HCT116 (cell line): Measurements from ENCODE around the gene SOX2. TPM values are rescaled to one million over a fixed set of nuclear protein-coding genes. Genes with fewer than 3 reads are reported as not detected.

ENCODE experiments used
- ATAC-seq: fragments of 200-7000 bp; cut with Tn5 transposase; 2 replicates; pipeline ENCODE4 v1.9.1; 2020; ENCODE audit warnings: mild to moderate bottlenecking, moderate library complexity
- BruUV-seq: library from RNA; stranded (reverse); fragments of 400-500 nt; replicated peaks from 2 replicates; lab custom pipeline; 2021; lab: Mats Ljungman, UMichigan
- CTCF ChIA-PET: fragments of 300-600 bp; sonication (Branson Sonifier 250); formaldehyde crosslinking; loops from one replicate; lab custom pipeline; 2021; ENCODE audit warnings: antibody characterized with exemption; lab: Charles Lee
- POLR2A ChIA-PET: fragments of 300-600, 350-600 bp; sonication (Branson Sonifier 250); formaldehyde crosslinking; loops from one replicate; lab custom pipeline; 2021; ENCODE audit warnings: antibody characterized with exemption; lab: Charles Lee
- RAD21 ChIA-PET, 2 experiments: fragments of 300-600 bp; sonication (Branson Sonifier 250); formaldehyde crosslinking; loops; one replicate each; lab custom pipeline; 2023; ENCODE audit warnings: low total read pairs in 2 of 2; ENCODE audit not compliant: uncharacterized antibody in 2 of 2, unreplicated experiment in 2 of 2, low non-redundant PET in 1 of 2; lab: Charles Lee
- DNase-seq: peaks from one replicate; pipeline ENCODE4 v3.0.0-alpha.2; 2010; ENCODE audit warnings: low read depth, low spot score
- H2AFZ ChIP-seq: fragments of 200-600 bp; shearing (Covaris generic), sonication (generic); 2 replicates; pipeline ENCODE4 v1.6.1; 2017; ENCODE audit warnings: low read depth, mixed run types, mixed read lengths, antibody characterized with exemption, low read length; ENCODE audit not compliant: poor library complexity, severe bottlenecking
- H3K27ac ChIP-seq: 2 replicates; pipeline ENCODE4 v1.5.1; 2012; ENCODE audit warnings: low read depth, low read length
- H3K27me3 ChIP-seq: fragments of 200-600 bp; sonication (generic); 2 replicates; pipeline ENCODE4 v1.6.1; 2016; ENCODE audit warnings: mixed run types, low read length, mixed read lengths; ENCODE audit not compliant: insufficient read depth
- H3K36me3 ChIP-seq, 2 experiments: fragments of 200-500 bp in 1 of 2; fragments of 200-600 bp in 1 of 2; sonication (Bioruptor generic) in 1 of 2; sonication (generic) in 1 of 2; 2 replicates each; pipeline versions ENCODE4 v1.5.1 to v1.6.1; 2014 to 2016; ENCODE audit warnings: low read length in 2 of 2, inconsistent platforms in 1 of 2, mixed read lengths in 1 of 2, mixed run types in 1 of 2; ENCODE audit not compliant: insufficient read depth in 2 of 2, control insufficient read depth in 1 of 2
- H3K4me1 ChIP-seq, 2 experiments: fragments of 200-600 bp in 1 of 2; sonication (generic) in 1 of 2; 2 replicates each; pipeline versions ENCODE4 v1.5.1 to v1.6.1; 2012 to 2017; ENCODE audit warnings: low read length in 2 of 2, inconsistent platforms in 1 of 2, mild to moderate bottlenecking in 1 of 2, mixed read lengths in 1 of 2, mixed run types in 1 of 2, moderate library complexity in 1 of 2; ENCODE audit not compliant: insufficient read depth in 2 of 2, control insufficient read depth in 1 of 2
- H3K4me2 ChIP-seq: fragments of 200-600 bp; sonication (generic); 2 replicates; pipeline ENCODE4 v1.6.1; 2017; ENCODE audit warnings: mixed run types, low read length, mixed read lengths
- H3K4me3 ChIP-seq, 2 experiments: fragments of 200-600 bp in 1 of 2; sonication (generic) in 1 of 2; replicated peaks in 1 of 2; 2 replicates each; pipeline ENCODE4 v1.5.1; 2011 to 2016; ENCODE audit warnings: low read length in 2 of 2, control low read depth in 1 of 2, low read depth in 1 of 2, mild to moderate bottlenecking in 1 of 2, mixed read lengths in 1 of 2, mixed run types in 1 of 2
- H3K79me2 ChIP-seq: fragments of 200-600 bp; sonication (generic); 2 replicates; pipeline ENCODE4 v1.6.1; 2017; ENCODE audit warnings: mild to moderate bottlenecking, mixed run types, low read length, moderate library complexity, mixed read lengths; ENCODE audit not compliant: insufficient read depth
- H3K9ac ChIP-seq: fragments of 200-600 bp; sonication (generic); 2 replicates; pipeline ENCODE4 v1.6.1; 2016; ENCODE audit warnings: low read length, mixed read lengths
- H3K9me2 ChIP-seq: fragments of 200-600 bp; sonication (generic), shearing (Covaris generic); 2 replicates; pipeline ENCODE4 v1.6.1; 2017; ENCODE audit warnings: mixed run types, mild to moderate bottlenecking, moderate library complexity; ENCODE audit not compliant: insufficient read depth
- H3K9me3 ChIP-seq, 2 experiments: fragments of 200-500 bp in 1 of 2; fragments of 200-600 bp in 1 of 2; sonication (Bioruptor generic) in 1 of 2; sonication (generic) in 1 of 2; 2 replicates each; pipeline ENCODE4 v1.6.1; 2014 to 2017; ENCODE audit warnings: low read length in 2 of 2, mixed read lengths in 2 of 2, inconsistent platforms in 1 of 2, low read depth in 1 of 2, mild to moderate bottlenecking in 1 of 2, mixed run types in 1 of 2, moderate library complexity in 1 of 2; ENCODE audit not compliant: control insufficient read depth in 1 of 2, insufficient read depth in 1 of 2
- H4K20me1 ChIP-seq: fragments of 200-600 bp; sonication (generic), shearing (Covaris generic); 2 replicates; pipeline ENCODE4 v1.6.1; 2017; ENCODE audit warnings: mixed run types, mild to moderate bottlenecking, moderate library complexity; ENCODE audit not compliant: insufficient read depth
- CBX3 ChIP-seq: IDR thresholded peaks from 2 replicates; pipeline ENCODE4 v1.6.1; 2012; ENCODE audit warnings: low read depth
- CEBPB ChIP-seq: IDR thresholded peaks from 2 replicates; pipeline ENCODE4 v1.6.1; 2012; ENCODE audit warnings: low read depth
- MAX ChIP-seq: IDR thresholded peaks from 2 replicates; pipeline ENCODE4 v1.6.1; 2012
- POLR2A ChIP-seq: IDR thresholded peaks from 2 replicates; pipeline ENCODE4 v1.7.0; 2011; ENCODE audit warnings: borderline replicate concordance; ENCODE audit not compliant: insufficient read depth, insufficient read length; ENCODE audit errors: extremely low read depth
- POLR2AphosphoS5 ChIP-seq: IDR thresholded peaks from 2 replicates; pipeline ENCODE4 v1.6.1; 2011; ENCODE audit warnings: mild to moderate bottlenecking, low read depth, low read length, moderate library complexity
- RAD21 ChIP-seq: IDR thresholded peaks from 2 replicates; pipeline ENCODE4 v1.6.1; 2012; ENCODE audit warnings: low read depth, mild to moderate bottlenecking
- SP1 ChIP-seq: IDR thresholded peaks from 2 replicates; pipeline ENCODE4 v1.6.1; 2012; ENCODE audit warnings: low read depth
- YY1 ChIP-seq: IDR thresholded peaks from 2 replicates; pipeline ENCODE4 v1.6.1; 2011; ENCODE audit warnings: low read length, low read depth, moderate library complexity, mild to moderate bottlenecking; ENCODE audit not compliant: insufficient replicate concordance; ENCODE audit errors: extremely low read depth
- ZFX ChIP-seq: fragments of 450-650 bp; IDR thresholded peaks from 2 replicates; pipeline ENCODE4 v1.6.1; 2017
- ZNF274 ChIP-seq: fragments of 200-500 bp; sonication (Bioruptor generic); IDR thresholded peaks from 2 replicates; pipeline ENCODE4 v1.6.1; 2014; ENCODE audit warnings: mild to moderate bottlenecking, low read depth, low read length, inconsistent platforms
- intact Hi-C: fragments of 100-400 bp; cut with micrococcal nuclease; formaldehyde crosslinking; loops from 2 replicates; pipeline ENCODE4 v1.10.0; 2022
- total RNA-seq: library from RNA; stranded (reverse); gene quantifications from one replicate; pipeline ENCODE4 v1.2.1, GENCODE V29; 2021; ENCODE audit not compliant: unreplicated experiment
- TF ChIP-seq, protein P1 (sequence below): IDR thresholded peaks from 2 replicates; pipeline ENCODE4 v1.6.1; 2011; ENCODE audit warnings: mild to moderate bottlenecking, low read length, moderate library complexity; ENCODE audit not compliant: insufficient replicate concordance; ENCODE audit errors: extremely low read depth

Gene SOX2
- total RNA-seq, 1 experiment from 2014 or later, result 0.15 TPM

DNA sequence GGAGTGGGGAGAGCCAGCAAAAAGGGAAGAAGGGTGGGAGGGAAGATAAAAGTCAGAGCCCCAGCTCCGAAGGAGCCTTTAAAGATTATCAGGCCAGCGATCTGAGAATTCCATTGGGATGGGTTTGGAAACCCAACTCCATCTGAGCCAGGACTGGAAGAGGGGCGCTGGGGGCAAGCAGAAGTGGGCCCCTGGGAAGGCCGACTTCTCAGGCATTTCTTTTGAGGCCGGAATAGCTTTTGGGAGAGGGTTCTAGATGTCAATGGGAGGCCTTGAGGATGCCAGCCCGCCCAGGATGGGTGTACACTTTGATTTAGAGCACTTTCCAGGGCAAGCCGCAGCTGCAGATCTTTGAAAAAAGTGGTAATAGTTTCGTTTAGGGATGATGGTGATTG lies 6.6 kb upstream of the SOX2 start:
- no peak overlapping the region for H3K4me3 ChIP-seq
- POLR2A ChIA-PET, result no interaction called here
- no peak overlapping the region for H3K9ac ChIP-seq
- peaks cover 0 to 12% of the 10 kb centered on the region in 2 experiments; a peak in 2 of 4 replicates for H3K4me1 ChIP-seq
- no peak for DNase-seq
- H2AFZ ChIP-seq, result no peak overlapping the region
- no peaks in the 10 kb centered on the region for H3K27me3 ChIP-seq
- CTCF ChIA-PET, result no interaction called here
- no TSS peak for BruUV-seq
- H3K4me2 ChIP-seq, result no peak overlapping the region
- H3K79me2 ChIP-seq, result no peaks in the 10 kb centered on the region
- H3K9me3 ChIP-seq, result no peaks in the 10 kb centered on the region
- no peaks in the 10 kb centered on the region for H3K9me2 ChIP-seq
- H3K27ac ChIP-seq, result no peak overlapping the region
- intact Hi-C loops, result loop anchor here (5.0 to 10.0 kb wide), 3 partner anchors 232 to 787 kb away; no protein-coding TSS in a partner anchor
- no peaks in the 10 kb centered on the region for H4K20me1 ChIP-seq
- no peaks in the 10 kb centered on the region for H3K36me3 ChIP-seq
- ATAC-seq, result no peak
- TF ChIP-seq, protein P1, sequence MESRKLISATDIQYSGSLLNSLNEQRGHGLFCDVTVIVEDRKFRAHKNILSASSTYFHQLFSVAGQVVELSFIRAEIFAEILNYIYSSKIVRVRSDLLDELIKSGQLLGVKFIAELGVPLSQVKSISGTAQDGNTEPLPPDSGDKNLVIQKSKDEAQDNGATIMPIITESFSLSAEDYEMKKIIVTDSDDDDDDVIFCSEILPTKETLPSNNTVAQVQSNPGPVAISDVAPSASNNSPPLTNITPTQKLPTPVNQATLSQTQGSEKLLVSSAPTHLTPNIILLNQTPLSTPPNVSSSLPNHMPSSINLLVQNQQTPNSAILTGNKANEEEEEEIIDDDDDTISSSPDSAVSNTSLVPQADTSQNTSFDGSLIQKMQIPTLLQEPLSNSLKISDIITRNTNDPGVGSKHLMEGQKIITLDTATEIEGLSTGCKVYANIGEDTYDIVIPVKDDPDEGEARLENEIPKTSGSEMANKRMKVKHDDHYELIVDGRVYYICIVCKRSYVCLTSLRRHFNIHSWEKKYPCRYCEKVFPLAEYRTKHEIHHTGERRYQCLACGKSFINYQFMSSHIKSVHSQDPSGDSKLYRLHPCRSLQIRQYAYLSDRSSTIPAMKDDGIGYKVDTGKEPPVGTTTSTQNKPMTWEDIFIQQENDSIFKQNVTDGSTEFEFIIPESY, result no peak
- no peak for TF ChIP-seq ZNF274
- no peak for TF ChIP-seq CEBPB
- no peak for TF ChIP-seq YY1
- no peak for TF ChIP-seq SP1
- no peak for TF ChIP-seq POLR2AphosphoS5
- TF ChIP-seq MAX, result no peak
- TF ChIP-seq RAD21, result no peak
- no peak for TF ChIP-seq POLR2A
- TF ChIP-seq CBX3, result no peak
- no peak for TF ChIP-seq ZFX
- RAD21 ChIA-PET, result no interaction called here
